ENCODE results near the gene CLMN. TPM values are rescaled to one million over a fixed set of nuclear protein-coding genes. Genes with fewer than 3 reads are reported as not detected.

CLMN gene
- total RNA-seq, 1 experiment from 2014 or later, result 33.4 TPM

- no peak for DNase-seq (ENCODE audit: low read depth, low spot score)
- H2AFZ ChIP-seq (ENCODE audit: low read depth, low read length, poor library complexity, severe bottlenecking), result no peak overlapping the region
- no peak overlapping the region for H3K4me2 ChIP-seq (ENCODE audit: low read length)
- H3K4me3 ChIP-seq (replicated peaks in 1 of 2; ENCODE audit: low read depth in 1 of 2, low read length in 2 of 2), result no peak overlapping the region
- CTCF ChIA-PET, result no interaction called here
- TF ChIP-seq, protein P1, sequence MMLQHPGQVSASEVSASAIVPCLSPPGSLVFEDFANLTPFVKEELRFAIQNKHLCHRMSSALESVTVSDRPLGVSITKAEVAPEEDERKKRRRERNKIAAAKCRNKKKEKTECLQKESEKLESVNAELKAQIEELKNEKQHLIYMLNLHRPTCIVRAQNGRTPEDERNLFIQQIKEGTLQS (IDR thresholded peaks at IDR 0.05), result no peak
- TF ChIP-seq POLR2A (IDR thresholded peaks at IDR 0.05; ENCODE audit: borderline replicate concordance, extremely low read depth, insufficient read depth, insufficient read length), result no peak
- no peak for TF ChIP-seq ELF1 (IDR thresholded peaks at IDR 0.05; ENCODE audit: borderline replicate concordance, low read depth)
- TF ChIP-seq, protein P2, sequence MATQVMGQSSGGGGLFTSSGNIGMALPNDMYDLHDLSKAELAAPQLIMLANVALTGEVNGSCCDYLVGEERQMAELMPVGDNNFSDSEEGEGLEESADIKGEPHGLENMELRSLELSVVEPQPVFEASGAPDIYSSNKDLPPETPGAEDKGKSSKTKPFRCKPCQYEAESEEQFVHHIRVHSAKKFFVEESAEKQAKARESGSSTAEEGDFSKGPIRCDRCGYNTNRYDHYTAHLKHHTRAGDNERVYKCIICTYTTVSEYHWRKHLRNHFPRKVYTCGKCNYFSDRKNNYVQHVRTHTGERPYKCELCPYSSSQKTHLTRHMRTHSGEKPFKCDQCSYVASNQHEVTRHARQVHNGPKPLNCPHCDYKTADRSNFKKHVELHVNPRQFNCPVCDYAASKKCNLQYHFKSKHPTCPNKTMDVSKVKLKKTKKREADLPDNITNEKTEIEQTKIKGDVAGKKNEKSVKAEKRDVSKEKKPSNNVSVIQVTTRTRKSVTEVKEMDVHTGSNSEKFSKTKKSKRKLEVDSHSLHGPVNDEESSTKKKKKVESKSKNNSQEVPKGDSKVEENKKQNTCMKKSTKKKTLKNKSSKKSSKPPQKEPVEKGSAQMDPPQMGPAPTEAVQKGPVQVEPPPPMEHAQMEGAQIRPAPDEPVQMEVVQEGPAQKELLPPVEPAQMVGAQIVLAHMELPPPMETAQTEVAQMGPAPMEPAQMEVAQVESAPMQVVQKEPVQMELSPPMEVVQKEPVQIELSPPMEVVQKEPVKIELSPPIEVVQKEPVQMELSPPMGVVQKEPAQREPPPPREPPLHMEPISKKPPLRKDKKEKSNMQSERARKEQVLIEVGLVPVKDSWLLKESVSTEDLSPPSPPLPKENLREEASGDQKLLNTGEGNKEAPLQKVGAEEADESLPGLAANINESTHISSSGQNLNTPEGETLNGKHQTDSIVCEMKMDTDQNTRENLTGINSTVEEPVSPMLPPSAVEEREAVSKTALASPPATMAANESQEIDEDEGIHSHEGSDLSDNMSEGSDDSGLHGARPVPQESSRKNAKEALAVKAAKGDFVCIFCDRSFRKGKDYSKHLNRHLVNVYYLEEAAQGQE (IDR thresholded peaks at IDR 0.05; ENCODE audit: low read depth), result no peak
- TF ChIP-seq, protein P3, sequence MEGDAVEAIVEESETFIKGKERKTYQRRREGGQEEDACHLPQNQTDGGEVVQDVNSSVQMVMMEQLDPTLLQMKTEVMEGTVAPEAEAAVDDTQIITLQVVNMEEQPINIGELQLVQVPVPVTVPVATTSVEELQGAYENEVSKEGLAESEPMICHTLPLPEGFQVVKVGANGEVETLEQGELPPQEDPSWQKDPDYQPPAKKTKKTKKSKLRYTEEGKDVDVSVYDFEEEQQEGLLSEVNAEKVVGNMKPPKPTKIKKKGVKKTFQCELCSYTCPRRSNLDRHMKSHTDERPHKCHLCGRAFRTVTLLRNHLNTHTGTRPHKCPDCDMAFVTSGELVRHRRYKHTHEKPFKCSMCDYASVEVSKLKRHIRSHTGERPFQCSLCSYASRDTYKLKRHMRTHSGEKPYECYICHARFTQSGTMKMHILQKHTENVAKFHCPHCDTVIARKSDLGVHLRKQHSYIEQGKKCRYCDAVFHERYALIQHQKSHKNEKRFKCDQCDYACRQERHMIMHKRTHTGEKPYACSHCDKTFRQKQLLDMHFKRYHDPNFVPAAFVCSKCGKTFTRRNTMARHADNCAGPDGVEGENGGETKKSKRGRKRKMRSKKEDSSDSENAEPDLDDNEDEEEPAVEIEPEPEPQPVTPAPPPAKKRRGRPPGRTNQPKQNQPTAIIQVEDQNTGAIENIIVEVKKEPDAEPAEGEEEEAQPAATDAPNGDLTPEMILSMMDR (IDR thresholded peaks at IDR 0.05 in 2 of 3, conservative IDR thresholded peaks at IDR 0.05 in 1 of 3; ENCODE audit: borderline replicate concordance in 1 of 3, insufficient read depth in 1 of 3, low read depth in 2 of 3, low read length in 2 of 3), result no peak
- TF ChIP-seq FOSL1 (IDR thresholded peaks at IDR 0.05; ENCODE audit: low read depth), result no peak
- no peak for TF ChIP-seq YY1 (IDR thresholded peaks at IDR 0.05; ENCODE audit: extremely low read depth, insufficient replicate concordance, low read depth, low read length)
- TF ChIP-seq SIN3A (IDR thresholded peaks at IDR 0.05; ENCODE audit: low read depth), result no peak
- no peak for TF ChIP-seq EGR1 (IDR thresholded peaks at IDR 0.05; ENCODE audit: low read depth)
- TF ChIP-seq SRF (IDR thresholded peaks at IDR 0.05; ENCODE audit: low read depth), result no peak
- TF ChIP-seq ZNF274 (IDR thresholded peaks at IDR 0.05; ENCODE audit: low read depth, low read length), result no peak
- H3K9ac ChIP-seq (ENCODE audit: low read length), result no peak overlapping the region
- POLR2A ChIA-PET, result no interaction called here
- H3K27me3 ChIP-seq (ENCODE audit: insufficient read depth, low read length), result no peaks in the 10 kb centered on the region
- no peaks in the 10 kb centered on the region for H3K9me3 ChIP-seq (ENCODE audit: control insufficient read depth in 1 of 2, insufficient read depth in 1 of 2, low read depth in 1 of 2, low read length in 2 of 2)
- BruUV-seq (replicated peaks), result no TSS peak
- no peak overlapping the region for H3K27ac ChIP-seq (ENCODE audit: low read depth, low read length)
- H3K36me3 ChIP-seq (ENCODE audit: control insufficient read depth in 1 of 2, insufficient read depth in 2 of 2, low read length in 2 of 2), result no peaks in the 10 kb centered on the region
- RAD21 ChIA-PET (ENCODE audit: low non-redundant PET in 1 of 2, low total read pairs in 2 of 2, uncharacterized antibody in 2 of 2, unreplicated experiment in 2 of 2), result no interaction called here
- no peaks in the 10 kb centered on the region for H4K20me1 ChIP-seq (ENCODE audit: insufficient read depth)
- intact Hi-C loops (cut with micrococcal nuclease), result no loop called here
- H3K79me2 ChIP-seq (ENCODE audit: insufficient read depth, low read length), result no peaks in the 10 kb centered on the region
- H3K4me1 ChIP-seq (ENCODE audit: control insufficient read depth in 1 of 2, insufficient read depth in 2 of 2, low read length in 2 of 2), result peaks cover 9 to 21% of the 10 kb centered on the region in 2 experiments; a peak in 3 of 4 replicates
- no peak for ATAC-seq
- H3K9me2 ChIP-seq (ENCODE audit: insufficient read depth), result no peaks in the 10 kb centered on the region
Observed at GRCh38 chr14:95322651-95323050, 2.9 kb upstream of the CLMN start.
